ENCODE data around the gene TLL2. TPM values are rescaled to one million over a fixed set of nuclear protein-coding genes. Genes with fewer than 3 reads are reported as not detected.

Gene TLL2
- total and polyA plus RNA-seq, 2 experiments from 2014 or later: 2.6 to 3.0 TPM

DNA sequence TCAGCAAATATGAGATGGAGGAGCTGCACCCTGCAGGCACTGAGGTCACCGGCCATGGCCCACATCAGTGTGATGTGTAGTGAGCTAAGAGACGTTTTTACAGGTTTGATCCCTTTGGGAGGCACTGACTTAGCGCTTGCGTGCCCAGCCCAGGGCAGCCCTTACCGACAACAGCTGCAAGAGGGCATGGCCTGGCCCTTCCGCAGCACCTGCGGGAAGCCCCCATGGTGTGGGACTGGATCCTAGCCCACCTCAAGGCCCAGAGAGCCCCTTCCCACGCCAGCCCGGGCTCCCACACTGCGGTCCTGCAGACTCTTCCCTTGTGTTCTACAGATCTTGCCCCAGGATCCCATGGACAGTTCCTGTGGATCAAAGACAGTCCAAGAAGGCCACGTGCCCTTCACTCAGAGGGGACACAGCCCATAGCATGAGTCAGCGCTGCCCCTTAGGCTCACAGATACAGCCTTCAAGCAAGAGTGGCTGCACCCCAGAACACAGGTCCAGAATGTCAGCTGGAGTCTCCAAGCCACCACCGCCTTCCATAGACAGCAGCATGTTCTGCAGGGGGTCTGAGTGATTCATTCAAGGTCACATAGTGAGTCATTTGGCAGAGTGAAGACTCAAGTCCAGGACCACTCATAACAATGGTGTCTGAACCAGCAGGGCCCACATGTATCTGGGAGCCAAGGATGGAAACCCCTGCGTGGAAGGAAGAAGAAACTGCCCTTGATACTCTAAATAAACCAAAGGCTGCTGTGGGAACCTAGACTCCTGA is 25.4 kb downstream of the TLL2 start:
- Histone ChIP-seq H3K79me2 (replicated peaks; ENCODE audit: insufficient read depth) (no peaks in the 10 kb centered on the region), H2AFZ (no peak overlapping the region), H3K36me3 (ENCODE audit: insufficient read depth) (no peaks in the 10 kb centered on the region), H3K4me3 (no peak overlapping the region), H3K4me2 (no peak overlapping the region), H3K4me1 (ENCODE audit: insufficient read depth) (no peaks in the 10 kb centered on the region), H3K27me3 (ENCODE audit: insufficient read depth) (no peaks in the 10 kb centered on the region), H3F3A (replicated peaks; ENCODE audit: low read depth) (no peaks in the 10 kb centered on the region), H3K9me2 (ENCODE audit: insufficient read depth) (no peaks in the 10 kb centered on the region; the same call in 1 of the 2 replicates), H4K20me1 (replicated peaks; ENCODE audit: insufficient read depth) (no peaks in the 10 kb centered on the region), H3K27ac (ENCODE audit: low read depth) (no peak overlapping the region)
- Mint-ChIP-seq H3K9me3 (no peaks in the 10 kb centered on the region), H3K4me1 (peaks cover 5% of the 10 kb centered on the region), H3K27ac (no peak overlapping the region), H3K36me3 (ENCODE audit: low read depth) (no peaks in the 10 kb centered on the region), H3K4me3 (no peak overlapping the region), H3K27me3 (ENCODE audit: insufficient read depth, low read depth, poor library complexity) (peaks cover 10% of the 10 kb centered on the region)
- no peak for DNase-seq (ENCODE audit: low spot score)
- ATAC-seq: no peak
- TF ChIP-seq EZH2 (IDR thresholded peaks at IDR 0.05; ENCODE audit: low read depth, unreplicated experiment): no peak
- TF ChIP-seq NANOG (IDR thresholded peaks at IDR 0.05; ENCODE audit: borderline replicate concordance): no peak
- no peak for TF ChIP-seq ZNF331 (CRISPR knock-in tag; IDR thresholded peaks at IDR 0.05; ENCODE audit: low read depth)
- no peak for TF ChIP-seq ZNF114 (CRISPR knock-in tag; IDR thresholded peaks at IDR 0.05)
- no peak for TF ChIP-seq EZH2phosphoT487 (IDR thresholded peaks at IDR 0.05; ENCODE audit: unreplicated experiment)
- TF ChIP-seq, protein P1, sequence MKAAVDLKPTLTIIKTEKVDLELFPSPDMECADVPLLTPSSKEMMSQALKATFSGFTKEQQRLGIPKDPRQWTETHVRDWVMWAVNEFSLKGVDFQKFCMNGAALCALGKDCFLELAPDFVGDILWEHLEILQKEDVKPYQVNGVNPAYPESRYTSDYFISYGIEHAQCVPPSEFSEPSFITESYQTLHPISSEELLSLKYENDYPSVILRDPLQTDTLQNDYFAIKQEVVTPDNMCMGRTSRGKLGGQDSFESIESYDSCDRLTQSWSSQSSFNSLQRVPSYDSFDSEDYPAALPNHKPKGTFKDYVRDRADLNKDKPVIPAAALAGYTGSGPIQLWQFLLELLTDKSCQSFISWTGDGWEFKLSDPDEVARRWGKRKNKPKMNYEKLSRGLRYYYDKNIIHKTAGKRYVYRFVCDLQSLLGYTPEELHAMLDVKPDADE (IDR thresholded peaks at IDR 0.05): no peak
- TF ChIP-seq, protein P2, sequence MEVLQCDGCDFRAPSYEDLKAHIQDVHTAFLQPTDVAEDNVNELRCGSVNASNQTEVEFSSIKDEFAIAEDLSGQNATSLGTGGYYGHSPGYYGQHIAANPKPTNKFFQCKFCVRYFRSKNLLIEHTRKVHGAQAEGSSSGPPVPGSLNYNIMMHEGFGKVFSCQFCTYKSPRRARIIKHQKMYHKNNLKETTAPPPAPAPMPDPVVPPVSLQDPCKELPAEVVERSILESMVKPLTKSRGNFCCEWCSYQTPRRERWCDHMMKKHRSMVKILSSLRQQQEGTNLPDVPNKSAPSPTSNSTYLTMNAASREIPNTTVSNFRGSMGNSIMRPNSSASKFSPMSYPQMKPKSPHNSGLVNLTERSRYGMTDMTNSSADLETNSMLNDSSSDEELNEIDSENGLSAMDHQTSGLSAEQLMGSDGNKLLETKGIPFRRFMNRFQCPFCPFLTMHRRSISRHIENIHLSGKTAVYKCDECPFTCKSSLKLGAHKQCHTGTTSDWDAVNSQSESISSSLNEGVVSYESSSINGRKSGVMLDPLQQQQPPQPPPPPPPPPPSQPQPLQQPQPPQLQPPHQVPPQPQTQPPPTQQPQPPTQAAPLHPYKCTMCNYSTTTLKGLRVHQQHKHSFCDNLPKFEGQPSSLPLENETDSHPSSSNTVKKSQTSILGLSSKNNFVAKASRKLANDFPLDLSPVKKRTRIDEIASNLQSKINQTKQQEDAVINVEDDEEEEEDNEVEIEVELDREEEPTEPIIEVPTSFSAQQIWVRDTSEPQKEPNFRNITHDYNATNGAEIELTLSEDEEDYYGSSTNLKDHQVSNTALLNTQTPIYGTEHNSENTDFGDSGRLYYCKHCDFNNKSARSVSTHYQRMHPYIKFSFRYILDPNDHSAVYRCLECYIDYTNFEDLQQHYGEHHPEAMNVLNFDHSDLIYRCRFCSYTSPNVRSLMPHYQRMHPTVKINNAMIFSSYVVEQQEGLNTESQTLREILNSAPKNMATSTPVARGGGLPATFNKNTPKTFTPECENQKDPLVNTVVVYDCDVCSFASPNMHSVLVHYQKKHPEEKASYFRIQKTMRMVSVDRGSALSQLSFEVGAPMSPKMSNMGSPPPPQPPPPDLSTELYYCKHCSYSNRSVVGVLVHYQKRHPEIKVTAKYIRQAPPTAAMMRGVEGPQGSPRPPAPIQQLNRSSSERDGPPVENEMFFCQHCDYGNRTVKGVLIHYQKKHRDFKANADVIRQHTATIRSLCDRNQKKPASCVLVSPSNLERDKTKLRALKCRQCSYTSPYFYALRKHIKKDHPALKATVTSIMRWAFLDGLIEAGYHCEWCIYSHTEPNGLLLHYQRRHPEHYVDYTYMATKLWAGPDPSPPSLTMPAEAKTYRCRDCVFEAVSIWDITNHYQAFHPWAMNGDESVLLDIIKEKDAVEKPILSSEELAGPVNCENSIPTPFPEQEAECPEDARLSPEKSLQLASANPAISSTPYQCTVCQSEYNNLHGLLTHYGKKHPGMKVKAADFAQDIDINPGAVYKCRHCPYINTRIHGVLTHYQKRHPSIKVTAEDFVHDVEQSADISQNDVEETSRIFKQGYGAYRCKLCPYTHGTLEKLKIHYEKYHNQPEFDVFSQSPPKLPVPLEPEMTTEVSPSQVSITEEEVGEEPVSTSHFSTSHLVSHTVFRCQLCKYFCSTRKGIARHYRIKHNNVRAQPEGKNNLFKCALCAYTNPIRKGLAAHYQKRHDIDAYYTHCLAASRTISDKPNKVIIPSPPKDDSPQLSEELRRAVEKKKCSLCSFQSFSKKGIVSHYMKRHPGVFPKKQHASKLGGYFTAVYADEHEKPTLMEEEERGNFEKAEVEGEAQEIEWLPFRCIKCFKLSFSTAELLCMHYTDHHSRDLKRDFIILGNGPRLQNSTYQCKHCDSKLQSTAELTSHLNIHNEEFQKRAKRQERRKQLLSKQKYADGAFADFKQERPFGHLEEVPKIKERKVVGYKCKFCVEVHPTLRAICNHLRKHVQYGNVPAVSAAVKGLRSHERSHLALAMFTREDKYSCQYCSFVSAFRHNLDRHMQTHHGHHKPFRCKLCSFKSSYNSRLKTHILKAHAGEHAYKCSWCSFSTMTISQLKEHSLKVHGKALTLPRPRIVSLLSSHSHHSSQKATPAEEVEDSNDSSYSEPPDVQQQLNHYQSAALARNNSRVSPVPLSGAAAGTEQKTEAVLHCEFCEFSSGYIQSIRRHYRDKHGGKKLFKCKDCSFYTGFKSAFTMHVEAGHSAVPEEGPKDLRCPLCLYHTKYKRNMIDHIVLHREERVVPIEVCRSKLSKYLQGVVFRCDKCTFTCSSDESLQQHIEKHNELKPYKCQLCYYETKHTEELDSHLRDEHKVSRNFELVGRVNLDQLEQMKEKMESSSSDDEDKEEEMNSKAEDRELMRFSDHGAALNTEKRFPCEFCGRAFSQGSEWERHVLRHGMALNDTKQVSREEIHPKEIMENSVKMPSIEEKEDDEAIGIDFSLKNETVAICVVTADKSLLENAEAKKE (CRISPR knock-in tag; IDR thresholded peaks at IDR 0.05): no peak
- no peak for TF ChIP-seq STAT1 (IDR thresholded peaks at IDR 0.05; ENCODE audit: unreplicated experiment)
- no peak for TF ChIP-seq CREB1 (CRISPR knock-in tag; IDR thresholded peaks at IDR 0.05; ENCODE audit: low read depth)
- no peak for TF ChIP-seq JUNB (IDR thresholded peaks at IDR 0.05; ENCODE audit: unreplicated experiment)
- TF ChIP-seq, protein P3, sequence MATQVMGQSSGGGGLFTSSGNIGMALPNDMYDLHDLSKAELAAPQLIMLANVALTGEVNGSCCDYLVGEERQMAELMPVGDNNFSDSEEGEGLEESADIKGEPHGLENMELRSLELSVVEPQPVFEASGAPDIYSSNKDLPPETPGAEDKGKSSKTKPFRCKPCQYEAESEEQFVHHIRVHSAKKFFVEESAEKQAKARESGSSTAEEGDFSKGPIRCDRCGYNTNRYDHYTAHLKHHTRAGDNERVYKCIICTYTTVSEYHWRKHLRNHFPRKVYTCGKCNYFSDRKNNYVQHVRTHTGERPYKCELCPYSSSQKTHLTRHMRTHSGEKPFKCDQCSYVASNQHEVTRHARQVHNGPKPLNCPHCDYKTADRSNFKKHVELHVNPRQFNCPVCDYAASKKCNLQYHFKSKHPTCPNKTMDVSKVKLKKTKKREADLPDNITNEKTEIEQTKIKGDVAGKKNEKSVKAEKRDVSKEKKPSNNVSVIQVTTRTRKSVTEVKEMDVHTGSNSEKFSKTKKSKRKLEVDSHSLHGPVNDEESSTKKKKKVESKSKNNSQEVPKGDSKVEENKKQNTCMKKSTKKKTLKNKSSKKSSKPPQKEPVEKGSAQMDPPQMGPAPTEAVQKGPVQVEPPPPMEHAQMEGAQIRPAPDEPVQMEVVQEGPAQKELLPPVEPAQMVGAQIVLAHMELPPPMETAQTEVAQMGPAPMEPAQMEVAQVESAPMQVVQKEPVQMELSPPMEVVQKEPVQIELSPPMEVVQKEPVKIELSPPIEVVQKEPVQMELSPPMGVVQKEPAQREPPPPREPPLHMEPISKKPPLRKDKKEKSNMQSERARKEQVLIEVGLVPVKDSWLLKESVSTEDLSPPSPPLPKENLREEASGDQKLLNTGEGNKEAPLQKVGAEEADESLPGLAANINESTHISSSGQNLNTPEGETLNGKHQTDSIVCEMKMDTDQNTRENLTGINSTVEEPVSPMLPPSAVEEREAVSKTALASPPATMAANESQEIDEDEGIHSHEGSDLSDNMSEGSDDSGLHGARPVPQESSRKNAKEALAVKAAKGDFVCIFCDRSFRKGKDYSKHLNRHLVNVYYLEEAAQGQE (IDR thresholded peaks at IDR 0.05; ENCODE audit: unreplicated experiment): no peak
- no peak for TF ChIP-seq POLR2AphosphoS5 (IDR thresholded peaks at IDR 0.05; ENCODE audit: low read depth)
- TF ChIP-seq, protein P4, sequence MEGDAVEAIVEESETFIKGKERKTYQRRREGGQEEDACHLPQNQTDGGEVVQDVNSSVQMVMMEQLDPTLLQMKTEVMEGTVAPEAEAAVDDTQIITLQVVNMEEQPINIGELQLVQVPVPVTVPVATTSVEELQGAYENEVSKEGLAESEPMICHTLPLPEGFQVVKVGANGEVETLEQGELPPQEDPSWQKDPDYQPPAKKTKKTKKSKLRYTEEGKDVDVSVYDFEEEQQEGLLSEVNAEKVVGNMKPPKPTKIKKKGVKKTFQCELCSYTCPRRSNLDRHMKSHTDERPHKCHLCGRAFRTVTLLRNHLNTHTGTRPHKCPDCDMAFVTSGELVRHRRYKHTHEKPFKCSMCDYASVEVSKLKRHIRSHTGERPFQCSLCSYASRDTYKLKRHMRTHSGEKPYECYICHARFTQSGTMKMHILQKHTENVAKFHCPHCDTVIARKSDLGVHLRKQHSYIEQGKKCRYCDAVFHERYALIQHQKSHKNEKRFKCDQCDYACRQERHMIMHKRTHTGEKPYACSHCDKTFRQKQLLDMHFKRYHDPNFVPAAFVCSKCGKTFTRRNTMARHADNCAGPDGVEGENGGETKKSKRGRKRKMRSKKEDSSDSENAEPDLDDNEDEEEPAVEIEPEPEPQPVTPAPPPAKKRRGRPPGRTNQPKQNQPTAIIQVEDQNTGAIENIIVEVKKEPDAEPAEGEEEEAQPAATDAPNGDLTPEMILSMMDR (conservative IDR thresholded peaks at IDR 0.05; ENCODE audit: low read depth in 2 of 2): no peak
